Measurements from ENCODE around the gene ERICH2.
A peak's percentile ranks its signal among the peaks of the same experiment; 100 is the strongest.

The ERICH2 gene

DNA sequence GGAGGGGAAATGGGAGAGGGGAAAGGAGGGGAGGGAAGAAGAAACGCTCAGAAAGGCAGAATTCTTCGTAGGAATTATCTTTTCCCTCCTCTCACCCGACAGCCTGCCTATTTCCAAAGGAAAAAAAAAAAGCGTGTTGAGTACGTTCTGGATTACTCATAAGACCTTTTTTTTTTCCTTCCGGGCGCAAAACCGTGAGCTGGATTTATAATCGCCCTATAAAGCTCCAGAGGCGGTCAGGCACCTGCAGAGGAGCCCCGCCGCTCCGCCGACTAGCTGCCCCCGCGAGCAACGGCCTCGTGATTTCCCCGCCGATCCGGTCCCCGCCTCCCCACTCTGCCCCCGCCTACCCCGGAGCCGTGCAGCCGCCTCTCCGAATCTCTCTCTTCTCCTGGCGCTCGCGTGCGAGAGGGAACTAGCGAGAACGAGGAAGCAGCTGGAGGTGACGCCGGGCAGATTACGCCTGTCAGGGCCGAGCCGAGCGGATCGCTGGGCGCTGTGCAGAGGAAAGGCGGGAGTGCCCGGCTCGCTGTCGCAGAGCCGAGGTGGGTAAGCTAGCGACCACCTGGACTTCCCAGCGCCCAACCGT, 46.4 kb downstream of the ERICH2 start, which contains the start of gene GAD1:
Gene GAD1, plus strand, starts transcription at position 384 of the 589 bp plus-strand sequence. CDS start 1,705 bp downstream, outside the sequence.
- DNase-seq, result peak; percentile 90 to 96 (median 96)
- ChIA-PET POLR2A (interaction anchor here (1.0 to 1.2 kb wide), 2 partner anchors 10 to 56 kb away, joined by 3 to 5 read pairs; no protein-coding TSS in a partner anchor), CTCF (interaction anchor here (0.6 to 9.2 kb wide), 19 partner anchors 8 to 1321 kb away, joined by 3 to 92 read pairs (median 5); no protein-coding TSS in a partner anchor)
- WGBS (ENCODE audit: insufficient coverage), result 0% methylated on average over 16 of the region's 49 CpGs
- Histone ChIP-seq H3K27me3 (replicated peaks in 2 of 5; ENCODE audit: control insufficient read depth in 4 of 5, insufficient read depth in 5 of 5, low read length in 4 of 5) (peaks cover 14 to 82% (median 68%) of the 10 kb centered on the region in 5 experiments), H3K4me1 (ENCODE audit: control extremely low read depth in 1 of 4, control insufficient read depth in 4 of 4, insufficient read depth in 4 of 4, low read length in 3 of 4) (peaks cover 2 to 57% (median 47%) of the 10 kb centered on the region in 4 experiments), H3K9me3 (ENCODE audit: control extremely low read depth in 1 of 5, control insufficient read depth in 4 of 5, insufficient read depth in 2 of 5, low read depth in 1 of 5, low read length in 4 of 5) (peaks cover 0 to 3% (median 0%) of the 10 kb centered on the region in 5 experiments), H3K4me3 (ENCODE audit: control insufficient read depth in 1 of 7, extremely low read depth in 1 of 7, insufficient read depth in 4 of 7, low read depth in 2 of 7, low read length in 6 of 7) (peak within 1 kb of the TSS; percentile 27 to 75 (median 56)), H3K27ac (ENCODE audit: insufficient read depth in 1 of 2, low read depth in 1 of 2, low read length in 2 of 2, poor library complexity in 1 of 2, severe bottlenecking in 2 of 2) (no peak within 1 kb of the TSS), H3K36me3 (ENCODE audit: control insufficient read depth in 4 of 4, insufficient read depth in 4 of 4, low read length in 3 of 4) (no peaks in the 10 kb centered on the region)

DNA sequence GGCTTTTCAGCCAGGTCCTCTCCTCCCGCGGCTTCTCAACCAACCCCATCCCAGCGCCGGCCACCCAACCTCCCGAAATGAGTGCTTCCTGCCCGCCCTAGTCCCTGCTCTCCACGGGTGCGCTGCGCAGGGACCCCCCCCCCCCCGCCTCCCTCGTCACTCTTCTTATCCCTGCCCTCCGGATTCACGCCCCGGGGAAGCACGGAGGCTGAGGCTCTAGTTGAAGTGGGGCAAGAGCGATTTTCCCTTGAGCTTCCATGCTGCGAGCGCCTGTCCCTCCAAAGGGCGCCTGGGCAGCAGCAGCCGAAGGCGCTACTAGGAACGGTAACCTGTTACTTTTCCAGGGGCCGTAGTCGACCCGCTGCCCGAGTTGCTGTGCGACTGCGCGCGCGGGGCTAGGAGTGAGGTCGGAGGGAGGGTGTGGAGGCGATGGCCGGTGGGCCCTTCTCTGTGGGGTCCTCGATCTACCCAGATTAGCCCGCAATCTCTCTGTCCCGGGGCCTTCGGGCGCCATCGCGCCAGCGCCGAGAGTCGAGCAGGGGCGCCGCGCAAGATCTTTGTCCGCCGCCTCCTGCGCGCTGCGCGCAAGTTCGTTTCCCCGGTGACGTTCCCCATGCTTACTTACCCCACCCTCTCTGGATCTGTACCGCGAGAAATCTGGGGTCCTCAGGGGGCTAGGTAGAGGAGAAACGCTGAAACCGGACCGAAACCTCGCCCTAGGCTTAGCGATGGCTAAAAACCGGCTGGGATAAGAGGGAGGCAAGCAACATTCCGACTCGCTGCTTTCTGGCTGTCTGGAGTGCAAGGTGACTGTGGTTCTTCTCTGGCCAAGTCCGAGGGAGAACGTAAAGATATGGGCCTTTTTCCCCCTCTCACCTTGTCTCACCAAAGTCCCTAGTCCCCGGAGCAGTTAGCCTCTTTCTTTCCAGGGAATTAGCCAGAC, 47.2 kb downstream of the ERICH2 start:
- POLR2A ChIA-PET, result interaction anchor here (1.0 to 1.2 kb wide), 2 partner anchors 9 to 56 kb away, joined by 3 to 5 read pairs; no protein-coding TSS in a partner anchor
- WGBS (ENCODE audit: insufficient coverage), result under 1% methylated on average over 48 of the region's 69 CpGs
- Histone ChIP-seq H3K9me3 (ENCODE audit: control extremely low read depth in 1 of 5, control insufficient read depth in 4 of 5, insufficient read depth in 2 of 5, low read depth in 1 of 5, low read length in 4 of 5) (peaks cover 0 to 3% (median 0%) of the 10 kb centered on the region in 5 experiments), H3K27me3 (replicated peaks in 2 of 5; ENCODE audit: control insufficient read depth in 4 of 5, insufficient read depth in 5 of 5, low read length in 4 of 5) (peaks cover 14 to 89% (median 75%) of the 10 kb centered on the region in 5 experiments), H3K27ac (ENCODE audit: insufficient read depth in 1 of 2, low read depth in 1 of 2, low read length in 2 of 2, poor library complexity in 1 of 2, severe bottlenecking in 2 of 2) (no peak overlapping the region), H3K36me3 (ENCODE audit: control insufficient read depth in 4 of 4, insufficient read depth in 4 of 4, low read length in 3 of 4) (no peaks in the 10 kb centered on the region), H3K4me3 (ENCODE audit: control insufficient read depth in 1 of 7, extremely low read depth in 1 of 7, insufficient read depth in 4 of 7, low read depth in 2 of 7, low read length in 6 of 7) (peak overlapping the region; percentile 27 to 75 (median 56)), H3K4me1 (ENCODE audit: control extremely low read depth in 1 of 4, control insufficient read depth in 4 of 4, insufficient read depth in 4 of 4, low read length in 3 of 4) (peaks cover 2 to 64% (median 55%) of the 10 kb centered on the region in 4 experiments)
- CTCF ChIA-PET, result interaction anchor here (0.6 to 9.2 kb wide), 16 partner anchors 8 to 1322 kb away, joined by 3 to 92 read pairs (median 6); no protein-coding TSS in a partner anchor
- peak in 2 of 3 donors; percentile 53 to 55 for DNase-seq

DNA sequence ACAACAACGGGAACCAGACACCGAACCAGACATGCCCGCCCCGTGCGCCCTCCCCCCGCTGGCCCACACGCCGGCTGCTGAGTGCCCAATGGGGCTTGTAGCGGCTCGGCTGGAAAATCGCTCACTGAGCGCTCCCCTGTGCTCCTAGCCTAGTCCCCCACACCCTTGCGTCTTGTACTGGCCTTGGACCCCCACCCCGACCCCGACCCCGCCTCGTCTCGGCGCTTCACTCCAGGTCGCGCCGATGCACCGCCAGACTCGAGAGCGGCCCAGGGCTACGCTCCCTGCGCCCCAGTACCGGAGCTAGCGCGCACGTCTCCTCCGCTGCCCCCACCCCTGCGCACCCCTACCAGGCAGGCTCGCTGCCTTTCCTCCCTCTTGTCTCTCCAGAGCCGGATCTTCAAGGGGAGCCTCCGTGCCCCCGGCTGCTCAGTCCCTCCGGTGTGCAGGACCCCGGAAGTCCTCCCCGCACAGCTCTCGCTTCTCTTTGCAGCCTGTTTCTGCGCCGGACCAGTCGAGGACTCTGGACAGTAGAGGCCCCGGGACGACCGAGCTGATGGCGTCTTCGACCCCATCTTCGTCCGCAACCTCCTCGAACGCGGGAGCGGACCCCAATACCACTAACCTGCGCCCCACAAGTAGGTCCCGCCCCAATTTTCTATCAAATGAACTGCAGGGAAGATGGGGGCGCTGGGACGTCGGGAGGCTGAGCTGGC, 48.0 kb downstream of the ERICH2 start:
- Histone ChIP-seq H3K4me3 (ENCODE audit: control insufficient read depth in 1 of 7, extremely low read depth in 1 of 7, insufficient read depth in 4 of 7, low read depth in 2 of 7, low read length in 6 of 7) (peak overlapping the region in 6 of 7 experiments; percentile 38 to 75 (median 62)), H3K27ac (ENCODE audit: insufficient read depth in 1 of 2, low read depth in 1 of 2, low read length in 2 of 2, poor library complexity in 1 of 2, severe bottlenecking in 2 of 2) (no peak overlapping the region), H3K27me3 (replicated peaks in 2 of 5; ENCODE audit: control insufficient read depth in 4 of 5, insufficient read depth in 5 of 5, low read length in 4 of 5) (peaks cover 13 to 94% (median 77%) of the 10 kb centered on the region in 5 experiments), H3K9me3 (ENCODE audit: control extremely low read depth in 1 of 5, control insufficient read depth in 4 of 5, insufficient read depth in 2 of 5, low read depth in 1 of 5, low read length in 4 of 5) (peaks cover 0 to 3% (median 0%) of the 10 kb centered on the region in 5 experiments), H3K4me1 (ENCODE audit: control extremely low read depth in 1 of 4, control insufficient read depth in 4 of 4, insufficient read depth in 4 of 4, low read length in 3 of 4) (peaks cover 2 to 73% (median 63%) of the 10 kb centered on the region in 4 experiments), H3K36me3 (ENCODE audit: control insufficient read depth in 4 of 4, insufficient read depth in 4 of 4, low read length in 3 of 4) (no peaks in the 10 kb centered on the region)
- ChIA-PET POLR2A (no interaction called here), CTCF (interaction anchor here (0.6 to 1.5 kb wide), 5 partner anchors 9 to 581 kb away, joined by 3 to 5 read pairs (median 3); no protein-coding TSS in a partner anchor)
- peak in 1 of 3 donors; percentile 40 for DNase-seq
- 1% methylated on average over 41 of the region's 60 CpGs for WGBS (ENCODE audit: insufficient coverage)

DNA sequence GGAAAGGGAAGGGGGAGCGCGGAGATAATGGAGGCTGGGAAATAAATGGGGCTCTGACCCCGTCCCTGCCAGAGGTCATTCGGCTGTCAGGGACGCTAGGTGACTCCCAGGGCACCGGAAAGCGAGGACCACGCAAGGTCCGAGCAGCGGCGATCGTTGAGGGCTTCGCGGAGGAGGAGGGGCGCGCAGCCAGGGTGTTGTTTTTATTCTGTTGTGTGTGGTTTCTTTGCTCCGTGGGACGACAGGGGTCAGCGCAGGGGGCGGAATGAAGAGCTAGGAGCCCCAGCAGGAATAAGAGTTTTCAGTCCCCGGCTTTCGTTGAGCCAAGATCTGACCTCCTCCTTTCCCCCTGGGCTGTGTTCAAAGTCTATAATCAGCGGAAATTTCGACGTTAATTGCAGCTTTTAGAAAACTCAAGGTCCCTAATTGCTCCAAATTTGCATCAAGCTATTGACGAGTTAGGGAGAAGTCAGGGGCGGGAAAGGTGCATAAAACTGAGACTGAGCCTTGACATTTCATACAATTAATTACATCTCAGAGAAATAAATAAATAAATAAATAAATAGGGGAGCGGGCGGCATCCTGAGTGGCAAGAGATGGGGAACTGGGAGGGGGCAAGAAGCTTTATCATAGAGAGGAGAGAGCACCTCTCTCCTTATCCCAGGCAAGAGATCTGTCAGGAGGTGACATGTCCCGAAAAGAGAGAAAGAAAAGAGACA, 48.7 kb downstream of the ERICH2 start:
- ChIA-PET CTCF (interaction anchor here (0.6 to 1.5 kb wide), 8 partner anchors 8 to 582 kb away, joined by 3 to 5 read pairs (median 3); no protein-coding TSS in a partner anchor), POLR2A (no interaction called here)
- Histone ChIP-seq H3K4me3 (ENCODE audit: control insufficient read depth in 1 of 7, extremely low read depth in 1 of 7, insufficient read depth in 4 of 7, low read depth in 2 of 7, low read length in 6 of 7) (peak overlapping the region in 2 of 7 experiments; percentile 34 to 74), H3K4me1 (ENCODE audit: control extremely low read depth in 1 of 4, control insufficient read depth in 4 of 4, insufficient read depth in 4 of 4, low read length in 3 of 4) (peaks cover 2 to 79% (median 69%) of the 10 kb centered on the region in 4 experiments), H3K9me3 (ENCODE audit: control extremely low read depth in 1 of 5, control insufficient read depth in 4 of 5, insufficient read depth in 2 of 5, low read depth in 1 of 5, low read length in 4 of 5) (peaks cover 0 to 3% (median 0%) of the 10 kb centered on the region in 5 experiments), H3K36me3 (ENCODE audit: control insufficient read depth in 4 of 4, insufficient read depth in 4 of 4, low read length in 3 of 4) (no peaks in the 10 kb centered on the region), H3K27me3 (replicated peaks in 2 of 5; ENCODE audit: control insufficient read depth in 4 of 5, insufficient read depth in 5 of 5, low read length in 4 of 5) (peaks cover 9 to 94% (median 70%) of the 10 kb centered on the region in 5 experiments), H3K27ac (ENCODE audit: insufficient read depth in 1 of 2, low read depth in 1 of 2, low read length in 2 of 2, poor library complexity in 1 of 2, severe bottlenecking in 2 of 2) (no peak overlapping the region)
- WGBS (ENCODE audit: insufficient coverage), result 3% methylated on average over 22 of the region's 30 CpGs
- DNase-seq, result no peak

DNA sequence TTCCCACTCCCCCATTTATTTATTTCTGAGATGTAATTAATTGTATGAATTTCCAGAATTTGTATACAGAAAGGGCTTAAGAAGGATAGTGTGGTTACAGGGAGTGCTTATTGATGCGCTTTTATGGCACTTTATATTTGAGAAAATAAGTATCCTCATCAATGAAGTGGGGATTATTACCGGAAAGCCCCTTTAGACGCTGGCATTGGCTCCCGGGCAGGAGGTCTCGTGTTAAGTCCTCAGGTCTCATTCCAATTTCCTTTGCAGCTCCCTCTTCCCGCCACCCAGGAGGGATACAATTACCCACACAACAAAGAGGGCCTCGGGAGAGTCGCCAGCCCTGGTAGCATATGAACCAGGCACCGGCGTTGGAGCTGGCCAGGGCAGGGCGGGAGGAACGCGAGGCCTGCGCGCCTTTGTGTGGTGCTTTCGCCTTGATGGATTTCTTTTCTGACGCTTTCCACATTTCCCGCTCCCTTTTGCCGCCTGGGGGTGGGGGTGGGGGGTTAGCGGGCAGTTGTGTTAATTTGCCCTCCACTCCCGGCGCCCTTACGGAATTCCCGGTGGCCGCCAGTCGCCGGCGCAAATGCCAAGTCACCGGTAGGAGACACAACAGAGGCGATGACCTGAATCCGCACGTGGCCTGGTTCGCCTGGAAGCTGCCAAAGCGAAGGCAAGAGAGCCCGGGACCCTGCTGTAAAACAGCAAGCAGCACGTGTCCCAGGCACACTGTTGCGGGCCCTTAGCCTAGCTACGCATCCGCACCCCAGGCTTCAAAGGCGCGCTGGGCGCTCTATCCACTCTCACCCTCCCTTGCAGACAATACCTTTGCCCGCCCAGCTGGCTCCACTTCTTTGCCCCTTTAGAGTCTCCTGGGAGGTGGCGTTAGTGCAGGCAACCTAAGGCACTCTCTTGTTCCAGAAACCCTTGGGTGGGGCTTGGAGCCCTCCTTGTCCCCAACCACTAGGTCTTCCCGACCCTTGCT, 49.8 kb downstream of the ERICH2 start:
- DNase-seq, result no peak
- WGBS (ENCODE audit: insufficient coverage), result 15% methylated on average over 30 of the region's 45 CpGs
- Histone ChIP-seq H3K36me3 (ENCODE audit: control insufficient read depth in 4 of 4, insufficient read depth in 4 of 4, low read length in 3 of 4) (no peaks in the 10 kb centered on the region), H3K4me1 (ENCODE audit: control extremely low read depth in 1 of 4, control insufficient read depth in 4 of 4, insufficient read depth in 4 of 4, low read length in 3 of 4) (peaks cover 2 to 78% (median 70%) of the 10 kb centered on the region in 4 experiments), H3K27me3 (replicated peaks in 2 of 5; ENCODE audit: control insufficient read depth in 4 of 5, insufficient read depth in 5 of 5, low read length in 4 of 5) (peaks cover under 1 to 94% (median 65%) of the 10 kb centered on the region in 5 experiments), H3K27ac (ENCODE audit: insufficient read depth in 1 of 2, low read depth in 1 of 2, low read length in 2 of 2, poor library complexity in 1 of 2, severe bottlenecking in 2 of 2) (no peak overlapping the region), H3K4me3 (ENCODE audit: control insufficient read depth in 1 of 7, extremely low read depth in 1 of 7, insufficient read depth in 4 of 7, low read depth in 2 of 7, low read length in 6 of 7) (peak overlapping the region in 3 of 7 experiments; percentile 37 to 77 (median 72)), H3K9me3 (ENCODE audit: control extremely low read depth in 1 of 5, control insufficient read depth in 4 of 5, insufficient read depth in 2 of 5, low read depth in 1 of 5, low read length in 4 of 5) (no peaks in the 10 kb centered on the region)
- POLR2A ChIA-PET, result no interaction called here
- CTCF ChIA-PET, result interaction anchor here (0.7 to 3.1 kb wide), 7 partner anchors 24 to 459 kb away, joined by 3 to 9 read pairs (median 3); no protein-coding TSS in a partner anchor

Measured in common myeloid progenitor, CD34-positive (primary cell).